ENCODE measurements around the gene LRIT2. TPM values are rescaled to one million over a fixed set of nuclear protein-coding genes. Genes with fewer than 3 reads are reported as not detected.

LRIT2 gene, protein sequence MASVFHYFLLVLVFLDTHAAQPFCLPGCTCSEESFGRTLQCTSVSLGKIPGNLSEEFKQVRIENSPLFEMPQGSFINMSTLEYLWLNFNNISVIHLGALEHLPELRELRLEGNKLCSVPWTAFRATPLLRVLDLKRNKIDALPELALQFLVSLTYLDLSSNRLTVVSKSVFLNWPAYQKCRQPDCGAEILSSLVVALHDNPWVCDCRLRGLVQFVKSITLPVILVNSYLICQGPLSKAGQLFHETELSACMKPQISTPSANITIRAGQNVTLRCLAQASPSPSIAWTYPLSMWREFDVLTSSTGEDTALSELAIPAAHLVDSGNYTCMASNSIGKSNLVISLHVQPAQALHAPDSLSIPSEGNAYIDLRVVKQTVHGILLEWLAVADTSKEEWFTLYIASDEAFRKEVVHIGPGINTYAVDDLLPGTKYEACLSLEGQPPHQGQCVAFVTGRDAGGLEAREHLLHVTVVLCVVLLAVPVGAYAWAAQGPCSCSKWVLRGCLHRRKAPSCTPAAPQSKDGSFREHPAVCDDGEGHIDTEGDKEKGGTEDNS
- total RNA-seq, result not detected

DNA sequence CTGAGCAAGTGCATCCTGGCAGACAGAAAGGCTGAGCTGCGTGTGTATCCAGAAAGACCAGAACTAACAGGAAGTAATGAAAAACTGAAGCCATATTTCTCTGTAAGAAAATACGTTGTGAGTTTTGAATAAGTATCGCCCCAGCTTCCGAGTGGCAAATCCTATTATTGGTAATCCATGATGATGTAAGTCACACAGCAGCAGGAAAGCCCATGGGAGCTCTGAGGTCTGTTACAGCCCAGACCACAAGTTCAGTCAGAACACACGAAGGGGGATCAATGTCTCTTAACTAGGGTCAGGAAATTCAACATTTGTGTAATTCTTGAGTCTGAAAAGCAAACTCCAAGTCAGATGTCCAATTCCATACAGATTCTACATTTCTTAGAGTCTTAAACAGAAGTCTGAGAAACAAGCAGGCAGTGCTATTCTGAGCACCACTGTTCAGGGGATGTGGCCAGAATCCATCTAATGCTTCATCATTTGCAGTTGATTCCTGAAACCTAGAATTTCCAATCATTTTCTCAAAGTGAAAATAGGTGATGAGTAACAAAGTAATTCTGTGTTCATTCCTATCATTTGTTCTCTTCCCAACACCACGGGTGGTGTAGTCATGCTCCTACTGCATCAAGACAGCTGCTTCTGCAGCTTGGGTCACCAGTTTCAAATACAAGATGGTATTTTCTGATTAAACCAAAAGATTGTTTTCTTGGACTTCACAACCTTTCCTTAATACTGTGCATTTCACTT lies at the start of gene LRIT2:
Gene LRIT2 (minus strand): TSS at position 118 of the 747 bp plus-strand sequence. CDS start 24 bp downstream, at position 94.
- intact Hi-C loops (cut with DNase I; ENCODE audit: low total_unique reads), result no loop called here
- 54 to 74% methylated on average over 5 to 6 of the region's 6 CpGs for WGBS, 2 donors (ENCODE audit: low coverage in 1 of 2)
- TF ChIP-seq, protein P1, sequence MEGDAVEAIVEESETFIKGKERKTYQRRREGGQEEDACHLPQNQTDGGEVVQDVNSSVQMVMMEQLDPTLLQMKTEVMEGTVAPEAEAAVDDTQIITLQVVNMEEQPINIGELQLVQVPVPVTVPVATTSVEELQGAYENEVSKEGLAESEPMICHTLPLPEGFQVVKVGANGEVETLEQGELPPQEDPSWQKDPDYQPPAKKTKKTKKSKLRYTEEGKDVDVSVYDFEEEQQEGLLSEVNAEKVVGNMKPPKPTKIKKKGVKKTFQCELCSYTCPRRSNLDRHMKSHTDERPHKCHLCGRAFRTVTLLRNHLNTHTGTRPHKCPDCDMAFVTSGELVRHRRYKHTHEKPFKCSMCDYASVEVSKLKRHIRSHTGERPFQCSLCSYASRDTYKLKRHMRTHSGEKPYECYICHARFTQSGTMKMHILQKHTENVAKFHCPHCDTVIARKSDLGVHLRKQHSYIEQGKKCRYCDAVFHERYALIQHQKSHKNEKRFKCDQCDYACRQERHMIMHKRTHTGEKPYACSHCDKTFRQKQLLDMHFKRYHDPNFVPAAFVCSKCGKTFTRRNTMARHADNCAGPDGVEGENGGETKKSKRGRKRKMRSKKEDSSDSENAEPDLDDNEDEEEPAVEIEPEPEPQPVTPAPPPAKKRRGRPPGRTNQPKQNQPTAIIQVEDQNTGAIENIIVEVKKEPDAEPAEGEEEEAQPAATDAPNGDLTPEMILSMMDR (IDR thresholded peaks at IDR 0.05), result no peak
- TF ChIP-seq POLR2A (IDR thresholded peaks at IDR 0.05) (no peak), POLR2AphosphoS5 (IDR thresholded peaks at IDR 0.05) (no peak), EP300 (IDR thresholded peaks at IDR 0.05; ENCODE audit: low read depth) (no peak)
- no peak for DNase-seq
- Histone ChIP-seq H3K4me1 (no peaks in the 10 kb centered on the region), H3K4me3 (no peak within 1 kb of the TSS), H3K9me3 (no peaks in the 10 kb centered on the region), H3K27ac (no peak within 1 kb of the TSS), H3K36me3 (no peaks in the 10 kb centered on the region), H3K27me3 (peaks cover 5% of the 10 kb centered on the region)
- in situ Hi-C loops (cut with MboI; ENCODE audit: low pct_ligation_motif_present in 1 of 4, low pct_unique_long_range_greater_than_20kb in 1 of 4, low sequenced_read_pairs in 3 of 4), result no loop called here

DNA sequence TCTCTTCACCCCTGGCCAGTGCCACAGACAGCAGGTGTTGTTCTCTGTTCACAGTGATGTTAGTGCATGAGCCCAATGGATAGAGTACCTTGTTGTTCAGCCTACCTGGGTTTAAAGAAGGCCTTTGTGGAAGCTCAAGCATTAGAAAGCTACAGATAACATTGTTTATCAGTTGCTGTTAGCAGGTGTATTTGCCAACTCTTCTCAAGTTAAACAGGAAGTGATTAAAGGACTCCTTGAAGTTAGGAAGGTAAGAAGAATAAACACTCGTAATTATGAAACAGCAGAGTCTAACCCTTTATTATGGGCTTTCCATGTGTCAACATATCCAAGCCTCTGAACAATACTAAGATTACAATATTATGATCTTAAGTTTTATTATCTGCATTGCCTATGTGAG lies 45.4 kb upstream of the LRIT2 start:
- no peaks in the 10 kb centered on the region for H3K36me3 ChIP-seq
- in situ Hi-C loops (cut with MboI; ENCODE audit: low pct_ligation_motif_present in 1 of 4, low pct_unique_long_range_greater_than_20kb in 1 of 4, low sequenced_read_pairs in 3 of 4), result no loop called here
- H3K4me1 ChIP-seq, result peaks cover 0 to 5% (median 2%) of the 10 kb centered on the region in 4 donors
- 22 to 40% methylated on average over 1 of the region's 1 CpG for WGBS, 2 donors (ENCODE audit: low coverage in 1 of 2)
- no peak for DNase-seq
- peaks cover 12% of the 10 kb centered on the region for H3K27me3 ChIP-seq
- H3K9me3 ChIP-seq, result no peaks in the 10 kb centered on the region
- peak overlapping the region in 2 of 4 donors; percentile 29 to 57 for H3K27ac ChIP-seq
- H3K4me3 ChIP-seq, result no peak overlapping the region
- intact Hi-C loops (cut with DNase I; ENCODE audit: low total_unique reads), result no loop called here
- TF ChIP-seq POLR2AphosphoS5 (IDR thresholded peaks at IDR 0.05) (no peak), EP300 (IDR thresholded peaks at IDR 0.05; ENCODE audit: low read depth) (no peak), POLR2A (IDR thresholded peaks at IDR 0.05) (no peak)
- TF ChIP-seq, protein P1 (IDR thresholded peaks at IDR 0.05), result no peak

DNA sequence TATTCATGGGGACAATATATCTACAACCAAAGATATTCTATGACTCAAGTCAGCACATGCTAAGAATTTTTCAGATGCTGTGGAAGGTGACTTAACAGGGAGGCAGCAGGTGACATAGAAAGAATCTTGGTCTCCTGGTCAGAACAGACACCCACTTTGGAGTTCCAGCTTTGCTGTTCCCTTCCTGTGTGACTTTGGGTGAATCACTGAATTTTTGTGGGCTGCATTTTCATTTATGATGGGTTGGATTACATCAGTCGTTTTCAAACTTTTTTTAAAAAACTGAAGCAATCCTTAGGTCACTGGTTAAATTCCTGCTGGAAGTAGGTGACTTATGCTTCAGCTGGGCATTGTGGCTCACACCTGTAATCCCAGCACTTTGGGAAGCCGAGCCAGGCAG lies 44.4 kb upstream of the LRIT2 start:
- TF ChIP-seq POLR2AphosphoS5 (IDR thresholded peaks at IDR 0.05), result no peak
- no peak for TF ChIP-seq POLR2A (IDR thresholded peaks at IDR 0.05)
- TF ChIP-seq, protein P1 (IDR thresholded peaks at IDR 0.05), result no peak
- TF ChIP-seq EP300 (IDR thresholded peaks at IDR 0.05; ENCODE audit: low read depth), result no peak
- no peak for DNase-seq
- intact Hi-C loops (cut with DNase I; ENCODE audit: low total_unique reads) (loop anchor here (5.0 kb wide), 1 partner anchor 268 kb away; no protein-coding TSS in a partner anchor), in situ Hi-C loops (cut with MboI; ENCODE audit: low pct_ligation_motif_present in 1 of 4, low pct_unique_long_range_greater_than_20kb in 1 of 4, low sequenced_read_pairs in 3 of 4) (loop anchor here in 3 of 4 donors (5.0 to 10.0 kb wide), 3 partner anchors 263 to 268 kb away; no protein-coding TSS in a partner anchor)
- Histone ChIP-seq H3K9me3 (no peaks in the 10 kb centered on the region), H3K27me3 (peaks cover 12% of the 10 kb centered on the region), H3K36me3 (no peaks in the 10 kb centered on the region), H3K4me1 (peaks cover 0 to 5% (median 2%) of the 10 kb centered on the region in 4 donors), H3K4me3 (no peak overlapping the region), H3K27ac (no peak overlapping the region)
- 35 to 53% methylated on average over 2 of the region's 2 CpGs for WGBS, 2 donors (ENCODE audit: low coverage in 1 of 2)

DNA sequence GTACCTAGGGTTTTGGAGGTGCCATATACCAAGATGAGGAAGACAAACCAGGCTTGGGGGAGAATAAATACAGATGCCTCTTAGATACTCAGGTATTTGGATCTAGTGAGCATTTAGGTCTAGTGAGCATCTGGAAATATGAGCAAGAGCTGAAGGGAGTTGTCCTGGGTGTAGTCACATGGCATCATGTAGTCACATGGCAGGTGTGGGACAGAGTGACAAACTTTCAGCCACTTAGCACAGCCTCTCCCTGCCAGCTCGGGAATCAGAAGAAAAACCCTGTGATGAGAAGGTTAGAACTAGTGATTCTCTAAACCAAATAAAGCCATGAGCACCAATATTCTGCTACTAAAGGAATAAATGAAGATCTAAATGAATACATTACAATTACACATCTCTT lies 43.8 kb upstream of the LRIT2 start:
- H3K36me3 ChIP-seq, result no peaks in the 10 kb centered on the region
- H3K4me1 ChIP-seq, result peaks cover 0 to 5% (median 2%) of the 10 kb centered on the region in 4 donors
- peaks cover 7% of the 10 kb centered on the region for H3K27me3 ChIP-seq
- no peak for TF ChIP-seq POLR2A (IDR thresholded peaks at IDR 0.05)
- TF ChIP-seq EP300 (IDR thresholded peaks at IDR 0.05; ENCODE audit: low read depth), result no peak
- no peak for TF ChIP-seq POLR2AphosphoS5 (IDR thresholded peaks at IDR 0.05)
- TF ChIP-seq, protein P1 (IDR thresholded peaks at IDR 0.05), result no peak
- H3K4me3 ChIP-seq, result no peak overlapping the region
- intact Hi-C loops (cut with DNase I; ENCODE audit: low total_unique reads), result loop anchor here (5.0 kb wide), 1 partner anchor 268 kb away; no protein-coding TSS in a partner anchor
- no peak overlapping the region for H3K27ac ChIP-seq
- DNase-seq, result no peak
- H3K9me3 ChIP-seq, result no peaks in the 10 kb centered on the region
- in situ Hi-C loops (cut with MboI; ENCODE audit: low pct_ligation_motif_present in 1 of 4, low pct_unique_long_range_greater_than_20kb in 1 of 4, low sequenced_read_pairs in 3 of 4), result loop anchor here in 3 of 4 donors (5.0 to 10.0 kb wide), 3 partner anchors 263 to 268 kb away; no protein-coding TSS in a partner anchor
- 15% methylated on average over 1 of the region's 1 CpG; no CpG with 5 or more reads in 1 of the 2 donors for WGBS, 2 donors (ENCODE audit: low coverage in 1 of 2)

Data from transverse colon (tissue), 4 donors.